ENCODE data around the gene KLF15. TPM values are rescaled to one million over a fixed set of nuclear protein-coding genes. Genes with fewer than 3 reads are reported as not detected.
A peak's percentile ranks its signal among the peaks of the same experiment; 100 is the strongest.

KLF15 gene
- total RNA-seq, 4 donors from 2014 or later = 138 to 234 (median 176) TPM

DNA sequence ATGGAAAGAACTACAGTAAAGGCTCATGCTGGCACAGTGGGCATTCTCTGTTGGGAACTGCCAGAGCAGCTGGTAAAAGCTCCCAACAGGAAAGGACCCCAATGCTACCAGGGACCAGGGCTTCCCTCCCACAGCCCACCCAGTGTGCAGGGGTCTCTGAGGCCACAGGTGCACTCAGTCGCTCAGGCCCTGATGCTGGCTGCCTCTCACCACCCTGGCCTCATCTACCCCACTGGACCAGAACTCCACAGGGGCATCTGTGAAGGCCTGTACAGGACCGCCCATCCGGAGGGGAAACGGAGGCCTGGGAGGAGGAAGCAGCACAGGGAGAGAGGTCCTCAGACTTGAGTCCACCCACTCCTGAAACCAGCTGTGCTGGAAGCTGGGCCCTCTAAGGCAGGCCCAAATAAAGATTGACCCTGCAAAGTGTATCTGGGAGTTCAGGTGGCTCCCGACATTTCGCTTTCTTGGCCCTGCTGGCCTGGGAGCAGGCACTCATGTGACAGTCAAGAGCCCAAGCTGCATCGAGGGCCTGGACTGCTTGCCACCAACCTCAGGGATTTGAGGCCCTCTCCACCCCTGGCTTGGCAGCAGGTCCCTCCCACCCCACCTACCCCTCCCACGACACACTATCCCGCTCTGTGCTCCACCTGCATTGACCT, 12.7 kb downstream of the KLF15 start:
- Histone ChIP-seq H3K36me3 (peaks cover 0 to 90% (median 7%) of the 10 kb centered on the region in 3 donors), H3K4me3 (no peak overlapping the region), H3K27ac (peak overlapping the region; percentile 17 to 100 (median 90)), H3K9me3 (peaks cover 0 to 3% (median 0%) of the 10 kb centered on the region in 4 donors), H3K27me3 (no peaks in the 10 kb centered on the region), H3K4me1 (peaks cover 3 to 75% (median 34%) of the 10 kb centered on the region in 4 donors)
- DNase-seq (ENCODE audit: low spot score in 2 of 2) = no peak
- 89 to 91% methylated on average over 9 of the region's 9 CpGs for WGBS, 2 donors
- TF ChIP-seq POLR2A (IDR thresholded peaks at IDR 0.05) (no peak), EP300 (IDR thresholded peaks at IDR 0.05) (no peak)
- TF ChIP-seq, protein P1, sequence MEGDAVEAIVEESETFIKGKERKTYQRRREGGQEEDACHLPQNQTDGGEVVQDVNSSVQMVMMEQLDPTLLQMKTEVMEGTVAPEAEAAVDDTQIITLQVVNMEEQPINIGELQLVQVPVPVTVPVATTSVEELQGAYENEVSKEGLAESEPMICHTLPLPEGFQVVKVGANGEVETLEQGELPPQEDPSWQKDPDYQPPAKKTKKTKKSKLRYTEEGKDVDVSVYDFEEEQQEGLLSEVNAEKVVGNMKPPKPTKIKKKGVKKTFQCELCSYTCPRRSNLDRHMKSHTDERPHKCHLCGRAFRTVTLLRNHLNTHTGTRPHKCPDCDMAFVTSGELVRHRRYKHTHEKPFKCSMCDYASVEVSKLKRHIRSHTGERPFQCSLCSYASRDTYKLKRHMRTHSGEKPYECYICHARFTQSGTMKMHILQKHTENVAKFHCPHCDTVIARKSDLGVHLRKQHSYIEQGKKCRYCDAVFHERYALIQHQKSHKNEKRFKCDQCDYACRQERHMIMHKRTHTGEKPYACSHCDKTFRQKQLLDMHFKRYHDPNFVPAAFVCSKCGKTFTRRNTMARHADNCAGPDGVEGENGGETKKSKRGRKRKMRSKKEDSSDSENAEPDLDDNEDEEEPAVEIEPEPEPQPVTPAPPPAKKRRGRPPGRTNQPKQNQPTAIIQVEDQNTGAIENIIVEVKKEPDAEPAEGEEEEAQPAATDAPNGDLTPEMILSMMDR (IDR thresholded peaks at IDR 0.05) = no peak

DNA sequence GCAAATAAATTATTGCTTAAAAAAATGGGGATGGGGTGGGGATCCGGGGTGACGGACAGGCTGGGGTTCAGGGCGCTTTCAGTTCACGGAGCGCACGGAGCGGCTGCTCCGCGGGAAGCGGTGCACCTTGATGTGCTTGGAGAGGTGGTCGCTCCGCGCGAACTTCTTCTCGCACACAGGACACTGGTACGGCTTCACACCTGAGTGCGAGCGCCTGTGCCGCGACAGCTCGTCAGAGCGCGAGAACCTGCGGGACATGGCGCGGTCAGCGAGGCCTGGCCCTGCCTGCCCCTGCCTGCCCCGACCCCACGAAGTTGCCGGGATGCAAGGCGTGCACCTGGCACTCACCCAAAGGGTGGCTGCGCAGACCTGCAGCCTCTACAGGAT, 13.6 kb downstream of the KLF15 start:
- TF ChIP-seq POLR2A (IDR thresholded peaks at IDR 0.05) (no peak), EP300 (IDR thresholded peaks at IDR 0.05) (peak in 1 of 2 donors; percentile 21)
- TF ChIP-seq, protein P1 (IDR thresholded peaks at IDR 0.05) = no peak
- H3K36me3 ChIP-seq = peaks cover 0 to 86% (median 7%) of the 10 kb centered on the region in 3 donors
- DNase-seq (ENCODE audit: low spot score in 2 of 2) = no peak
- no peak overlapping the region for H3K4me3 ChIP-seq
- H3K4me1 ChIP-seq = peaks cover 3 to 66% (median 29%) of the 10 kb centered on the region in 4 donors
- H3K27ac ChIP-seq = peak overlapping the region; percentile 17 to 100 (median 90)
- no peaks in the 10 kb centered on the region for H3K27me3 ChIP-seq
- peaks cover 0 to 3% (median 0%) of the 10 kb centered on the region in 4 donors for H3K9me3 ChIP-seq
- WGBS, 2 donors = 91% methylated on average over 28 to 32 of the region's 32 CpGs

DNA sequence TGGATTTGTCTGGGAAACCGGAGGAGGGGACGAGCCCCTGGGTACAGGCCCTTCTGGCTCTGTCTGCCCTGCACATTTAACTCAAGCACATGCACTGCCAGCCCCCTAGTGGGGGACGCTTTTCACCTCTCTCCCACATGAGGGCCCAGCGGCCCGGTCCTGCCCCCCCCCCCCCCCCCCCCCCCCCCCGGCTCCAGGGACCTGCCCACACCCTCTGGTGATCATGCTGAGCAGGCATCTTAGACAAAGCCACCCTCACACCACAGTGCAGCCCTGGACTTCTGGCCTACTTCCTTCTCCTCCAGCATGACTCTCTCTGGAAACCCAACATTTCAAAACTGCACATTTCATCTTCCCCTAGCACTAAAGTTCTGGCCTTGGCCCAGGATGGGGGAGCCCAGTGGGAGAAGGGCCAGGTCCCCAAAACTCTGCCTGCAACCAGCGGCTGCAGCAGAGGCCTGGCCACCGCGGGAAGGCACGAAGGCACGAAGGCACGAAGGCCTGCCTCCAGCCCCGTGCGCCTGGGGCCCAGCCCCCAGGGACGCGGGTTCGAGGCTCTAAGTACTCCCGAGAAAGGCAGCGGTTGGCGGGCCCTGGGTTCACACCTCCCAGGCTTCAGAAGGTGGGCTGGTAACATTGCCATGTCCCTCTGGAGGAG, 14.1 kb downstream of the KLF15 start:
- DNase-seq (ENCODE audit: low spot score in 2 of 2) = no peak
- TF ChIP-seq, protein P1 (IDR thresholded peaks at IDR 0.05) = no peak
- no peak for TF ChIP-seq POLR2A (IDR thresholded peaks at IDR 0.05)
- peak in 1 of 2 donors; percentile 40 for TF ChIP-seq EP300 (IDR thresholded peaks at IDR 0.05)
- Histone ChIP-seq H3K9me3 (peaks cover 0 to 3% (median 0%) of the 10 kb centered on the region in 4 donors), H3K36me3 (peaks cover 0 to 86% (median 7%) of the 10 kb centered on the region in 3 donors), H3K27ac (peak overlapping the region; percentile 17 to 100 (median 90)), H3K27me3 (no peaks in the 10 kb centered on the region), H3K4me1 (peaks cover 3 to 61% (median 27%) of the 10 kb centered on the region in 4 donors), H3K4me3 (no peak overlapping the region)
- WGBS, 2 donors = 61 to 70% methylated on average over 15 to 19 of the region's 20 CpGs

DNA sequence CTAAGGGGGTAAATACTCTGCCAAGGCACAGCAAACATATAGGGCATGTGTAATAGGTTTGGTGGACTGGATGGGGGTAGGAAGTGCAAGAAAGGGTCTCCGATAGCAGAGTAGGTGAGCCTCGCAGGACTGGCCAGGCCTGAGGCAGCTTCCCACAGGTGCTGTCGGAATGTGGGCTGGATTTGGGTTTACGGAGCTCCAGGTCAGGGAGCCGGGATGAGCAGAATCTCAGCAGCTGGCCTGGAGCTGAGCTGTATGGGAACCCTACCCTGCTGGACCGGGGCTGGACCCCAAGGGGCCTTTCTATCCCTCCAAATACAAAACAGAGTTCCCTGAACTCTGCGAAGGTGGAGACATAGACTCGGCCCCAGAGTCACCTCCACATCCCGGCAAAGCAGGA, 15.0 kb downstream of the KLF15 start:
- peaks cover 0 to 6% (median 0%) of the 10 kb centered on the region in 4 donors for H3K9me3 ChIP-seq
- TF ChIP-seq, protein P1 (IDR thresholded peaks at IDR 0.05) = no peak
- TF ChIP-seq EP300 (IDR thresholded peaks at IDR 0.05) (no peak), POLR2A (IDR thresholded peaks at IDR 0.05) (no peak)
- no peak overlapping the region for H3K4me3 ChIP-seq
- no peaks in the 10 kb centered on the region for H3K27me3 ChIP-seq
- no peak for DNase-seq (ENCODE audit: low spot score in 2 of 2)
- 78 to 83% methylated on average over 9 of the region's 9 CpGs for WGBS, 2 donors
- peaks cover 3 to 52% (median 24%) of the 10 kb centered on the region in 4 donors for H3K4me1 ChIP-seq
- peaks cover 0 to 85% (median 7%) of the 10 kb centered on the region in 3 donors for H3K36me3 ChIP-seq
- H3K27ac ChIP-seq = peak overlapping the region in 3 of 4 donors; percentile 85 to 100 (median 94)

DNA sequence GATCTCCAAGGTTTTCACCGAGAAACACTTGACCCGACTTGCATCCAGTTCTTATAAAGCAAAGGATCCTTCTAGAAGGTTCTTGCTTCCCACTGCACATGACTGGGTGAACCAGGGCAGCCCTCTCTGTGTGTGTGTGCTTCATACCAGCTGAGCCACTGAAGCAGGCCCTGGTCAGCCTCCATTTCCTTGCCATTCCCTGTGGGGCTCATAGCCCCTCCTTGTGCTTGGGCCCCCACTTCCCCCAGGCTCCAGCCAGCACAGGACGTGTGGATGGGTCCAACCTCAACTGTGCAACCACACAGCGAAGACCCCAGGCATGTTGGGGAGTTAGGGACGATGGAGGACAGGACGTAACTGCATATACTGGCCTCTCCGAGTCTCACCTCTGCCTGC, 15.5 kb downstream of the KLF15 start:
- H3K36me3 ChIP-seq = peaks cover 0 to 80% (median 6%) of the 10 kb centered on the region in 3 donors
- peak in 1 of 2 donors; percentile 33 for TF ChIP-seq EP300 (IDR thresholded peaks at IDR 0.05)
- TF ChIP-seq, protein P1 (IDR thresholded peaks at IDR 0.05) = no peak
- H3K4me3 ChIP-seq = no peak overlapping the region
- H3K9me3 ChIP-seq = peaks cover 0 to 6% (median 0%) of the 10 kb centered on the region in 4 donors
- 78 to 85% methylated on average over 7 of the region's 7 CpGs for WGBS, 2 donors
- peaks cover 2 to 48% (median 20%) of the 10 kb centered on the region in 4 donors for H3K4me1 ChIP-seq
- H3K27ac ChIP-seq = peak overlapping the region in 3 of 4 donors; percentile 85 to 100 (median 94)
- H3K27me3 ChIP-seq = no peaks in the 10 kb centered on the region
- no peak for DNase-seq (ENCODE audit: low spot score in 2 of 2)
